ENCODE measurements around the gene GMCL2. TPM values are rescaled to one million over a fixed set of nuclear protein-coding genes. Genes with fewer than 3 reads are reported as not detected.
"Not testable (repeated sequence)": the region's sequence is repeated elsewhere in the genome, so short reads cannot be mapped to it uniquely, and the experiment has no call there.

The GMCL2 gene
- total and polyA plus RNA-seq, 5 donors from 2014 or later: 0.11 TPM; not detected in 4

GRCh38 chr5:178198151-178198550 is 11.0 kb upstream of the GMCL2 start:
- H3K36me3 Mint-ChIP-seq; H3K4me1 ChIP-seq (ENCODE audit: control insufficient read depth, insufficient read depth, low read length, poor library complexity, severe bottlenecking); ATAC-seq (ENCODE audit: low read depth in 2 of 2); H3K9me3 Mint-ChIP-seq; H3K27ac ChIP-seq (ENCODE audit: insufficient read depth, low read length, poor library complexity, severe bottlenecking); H3K36me3 ChIP-seq (ENCODE audit: control insufficient read depth, insufficient read depth, low read length); DNase-seq; H3K27ac Mint-ChIP-seq; H3K4me1 Mint-ChIP-seq; H3K27me3 ChIP-seq (ENCODE audit: control insufficient read depth, insufficient read depth, low read length); H3K9me3 ChIP-seq (ENCODE audit: control insufficient read depth in 2 of 2, low read length in 2 of 2); H3K4me3 ChIP-seq (ENCODE audit: low read depth, low read length): not testable (repeated sequence)
- Mint-ChIP-seq H3K4me3 (peak overlapping the region in 1 of 4 donors; percentile 74), H3K27me3 (peaks cover 15% of the 10 kb centered on the region)

DNA sequence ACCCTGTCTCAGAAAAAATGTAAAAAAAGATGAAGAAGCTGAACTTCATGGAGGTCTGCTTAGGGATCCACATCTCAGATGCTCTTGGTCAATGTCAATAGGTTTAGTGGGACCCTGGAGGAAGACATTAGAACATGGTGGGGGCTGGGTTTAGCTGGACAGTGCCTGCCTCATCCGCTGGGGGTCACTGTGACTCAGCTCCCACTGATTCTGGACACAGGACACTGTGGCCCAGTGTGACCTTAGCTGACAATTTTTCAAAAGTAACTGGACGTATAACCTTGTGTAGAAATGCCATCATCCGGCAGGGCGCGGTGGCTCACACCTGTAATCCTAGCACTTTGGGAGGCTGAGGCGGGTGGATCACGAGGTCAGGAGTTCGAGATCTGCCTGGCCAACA is 9.8 kb upstream of the GMCL2 start:
- H3K9me3 ChIP-seq (ENCODE audit: control insufficient read depth in 2 of 2, low read length in 2 of 2): no peaks in the 10 kb centered on the region
- no peak overlapping the region for H3K4me3 Mint-ChIP-seq
- H3K4me1 ChIP-seq (ENCODE audit: control insufficient read depth, insufficient read depth, low read length, poor library complexity, severe bottlenecking): no peaks in the 10 kb centered on the region
- DNase-seq (no peak), ATAC-seq (ENCODE audit: low read depth in 2 of 2) (no peak)
- no peak overlapping the region for H3K27ac Mint-ChIP-seq
- H3K4me1 Mint-ChIP-seq: peaks cover 0 to 6% (median 4%) of the 10 kb centered on the region in 4 donors
- H3K27ac ChIP-seq (ENCODE audit: insufficient read depth, low read length, poor library complexity, severe bottlenecking): no peak overlapping the region
- H3K9me3 Mint-ChIP-seq: peaks cover 0 to 3% (median 0%) of the 10 kb centered on the region in 7 donors
- H3K27me3 Mint-ChIP-seq: peaks cover 27% of the 10 kb centered on the region
- no peak overlapping the region for H3K4me3 ChIP-seq (ENCODE audit: low read depth, low read length)
- H3K27me3 ChIP-seq (ENCODE audit: control insufficient read depth, insufficient read depth, low read length): peaks cover 7% of the 10 kb centered on the region
- no peaks in the 10 kb centered on the region for H3K36me3 ChIP-seq (ENCODE audit: control insufficient read depth, insufficient read depth, low read length)
- no peaks in the 10 kb centered on the region for H3K36me3 Mint-ChIP-seq

DNA sequence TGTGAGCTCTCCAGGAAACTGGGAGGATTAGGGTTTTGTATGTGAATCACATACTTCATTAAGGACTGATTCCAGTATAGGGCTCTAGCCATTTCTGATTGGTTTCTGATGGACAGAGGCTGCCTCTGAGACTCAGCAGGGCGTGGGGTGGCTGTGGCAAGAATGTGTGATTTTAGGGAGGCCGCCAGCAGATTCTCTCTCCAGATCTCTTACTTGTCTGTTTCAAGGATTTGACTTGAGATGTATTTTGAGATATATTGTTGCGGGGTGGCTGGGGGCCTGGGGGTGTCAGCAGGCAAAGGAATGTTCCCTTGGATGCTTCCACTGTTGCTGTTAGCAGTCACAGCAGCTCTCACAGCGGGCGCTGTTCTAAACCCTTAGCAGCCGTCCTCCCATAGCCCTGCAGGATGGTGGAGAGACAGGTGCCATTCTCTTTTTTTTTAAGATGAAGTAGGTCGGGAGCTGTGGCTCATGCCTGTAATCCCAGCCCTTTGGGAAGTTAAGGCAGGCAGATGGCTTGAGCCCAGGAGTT is 9.2 kb upstream of the GMCL2 start:
- Histone ChIP-seq H3K9me3 (ENCODE audit: control insufficient read depth in 2 of 2, low read length in 2 of 2) (no peaks in the 10 kb centered on the region), H3K4me3 (ENCODE audit: low read depth, low read length) (no peak overlapping the region), H3K36me3 (ENCODE audit: control insufficient read depth, insufficient read depth, low read length) (no peaks in the 10 kb centered on the region), H3K4me1 (ENCODE audit: control insufficient read depth, insufficient read depth, low read length, poor library complexity, severe bottlenecking) (no peaks in the 10 kb centered on the region), H3K27me3 (ENCODE audit: control insufficient read depth, insufficient read depth, low read length) (peaks cover 7% of the 10 kb centered on the region), H3K27ac (ENCODE audit: insufficient read depth, low read length, poor library complexity, severe bottlenecking) (no peak overlapping the region)
- no peaks in the 10 kb centered on the region for H3K36me3 Mint-ChIP-seq
- ATAC-seq (ENCODE audit: low read depth in 2 of 2) (no peak), DNase-seq (no peak)
- H3K4me3 Mint-ChIP-seq: no peak overlapping the region
- peaks cover 0 to 6% (median 4%) of the 10 kb centered on the region in 4 donors for H3K4me1 Mint-ChIP-seq
- peaks cover 29% of the 10 kb centered on the region for H3K27me3 Mint-ChIP-seq
- peaks cover 0 to 3% (median 0%) of the 10 kb centered on the region in 7 donors for H3K9me3 Mint-ChIP-seq
- H3K27ac Mint-ChIP-seq: no peak overlapping the region

GRCh38 chr5:178194026-178194425 is 6.9 kb upstream of the GMCL2 start:
- Histone ChIP-seq H3K36me3 (ENCODE audit: control insufficient read depth, insufficient read depth, low read length) (no peaks in the 10 kb centered on the region), H3K27ac (ENCODE audit: insufficient read depth, low read length, poor library complexity, severe bottlenecking) (no peak overlapping the region), H3K27me3 (ENCODE audit: control insufficient read depth, insufficient read depth, low read length) (peaks cover 7% of the 10 kb centered on the region), H3K9me3 (ENCODE audit: control insufficient read depth in 2 of 2, low read length in 2 of 2) (no peaks in the 10 kb centered on the region), H3K4me3 (ENCODE audit: low read depth, low read length) (no peak overlapping the region), H3K4me1 (ENCODE audit: control insufficient read depth, insufficient read depth, low read length, poor library complexity, severe bottlenecking) (no peaks in the 10 kb centered on the region)
- H3K36me3 Mint-ChIP-seq: no peaks in the 10 kb centered on the region
- DNase-seq (no peak), ATAC-seq (ENCODE audit: low read depth in 2 of 2) (no peak)
- peaks cover 0 to 6% (median 4%) of the 10 kb centered on the region in 4 donors for H3K4me1 Mint-ChIP-seq
- no peak overlapping the region for H3K4me3 Mint-ChIP-seq
- no peak overlapping the region for H3K27ac Mint-ChIP-seq
- peaks cover 35% of the 10 kb centered on the region for H3K27me3 Mint-ChIP-seq
- peaks cover 0 to 3% (median 0%) of the 10 kb centered on the region in 7 donors for H3K9me3 Mint-ChIP-seq

GRCh38 chr5:178193251-178193809 is 6.2 kb upstream of the GMCL2 start:
- no peak for DNase-seq
- H3K9me3 ChIP-seq (ENCODE audit: control insufficient read depth in 2 of 2, low read length in 2 of 2): no peaks in the 10 kb centered on the region
- Mint-ChIP-seq H3K27ac (peak overlapping the region in 1 of 3 donors; percentile 1), H3K4me1 (peaks cover 0 to 6% (median 4%) of the 10 kb centered on the region in 4 donors), H3K27me3 (peaks cover 41% of the 10 kb centered on the region), H3K36me3 (no peaks in the 10 kb centered on the region), H3K9me3 (peaks cover 0 to 3% (median 0%) of the 10 kb centered on the region in 7 donors), H3K4me3 (no peak overlapping the region)
- no peak for ATAC-seq (ENCODE audit: low read depth in 2 of 2)
- H3K4me3 ChIP-seq (ENCODE audit: low read depth, low read length): no peak overlapping the region
- no peaks in the 10 kb centered on the region for H3K4me1 ChIP-seq (ENCODE audit: control insufficient read depth, insufficient read depth, low read length, poor library complexity, severe bottlenecking)
- peaks cover 7% of the 10 kb centered on the region for H3K27me3 ChIP-seq (ENCODE audit: control insufficient read depth, insufficient read depth, low read length)
- no peaks in the 10 kb centered on the region for H3K36me3 ChIP-seq (ENCODE audit: control insufficient read depth, insufficient read depth, low read length)
- no peak overlapping the region for H3K27ac ChIP-seq (ENCODE audit: insufficient read depth, low read length, poor library complexity, severe bottlenecking)

DNA sequence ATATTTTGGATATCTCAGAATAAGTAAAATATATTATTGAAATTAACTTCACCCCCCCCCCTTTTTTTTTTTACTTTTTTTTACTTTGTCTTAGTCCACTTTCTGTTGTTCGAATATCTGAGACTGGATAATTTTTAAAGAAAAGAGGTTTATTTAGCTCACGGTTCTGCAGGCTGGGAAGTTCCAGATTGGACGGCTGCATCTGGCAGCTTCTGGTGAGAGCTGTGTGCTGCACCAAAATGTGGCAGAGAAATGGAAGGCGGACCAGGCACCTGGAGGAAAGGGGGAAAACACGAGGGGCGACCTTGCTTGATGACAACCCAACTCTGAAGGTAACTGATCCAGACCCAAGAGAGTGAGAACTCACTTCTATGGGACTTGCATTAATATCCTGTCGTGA is 5.6 kb upstream of the GMCL2 start:
- ATAC-seq (ENCODE audit: low read depth in 2 of 2): no peak
- no peak overlapping the region for H3K4me3 Mint-ChIP-seq
- Histone ChIP-seq H3K9me3 (ENCODE audit: control insufficient read depth in 2 of 2, low read length in 2 of 2) (no peaks in the 10 kb centered on the region), H3K4me1 (ENCODE audit: control insufficient read depth, insufficient read depth, low read length, poor library complexity, severe bottlenecking) (no peaks in the 10 kb centered on the region), H3K36me3 (ENCODE audit: control insufficient read depth, insufficient read depth, low read length) (no peaks in the 10 kb centered on the region), H3K27me3 (ENCODE audit: control insufficient read depth, insufficient read depth, low read length) (peaks cover 7% of the 10 kb centered on the region), H3K4me3 (ENCODE audit: low read depth, low read length) (no peak overlapping the region), H3K27ac (ENCODE audit: insufficient read depth, low read length, poor library complexity, severe bottlenecking) (no peak overlapping the region)
- no peak for DNase-seq
- H3K9me3 Mint-ChIP-seq: peaks cover 0 to 3% (median 0%) of the 10 kb centered on the region in 7 donors
- H3K4me1 Mint-ChIP-seq: peaks cover 0 to 6% (median 4%) of the 10 kb centered on the region in 4 donors
- H3K27me3 Mint-ChIP-seq: peaks cover 44% of the 10 kb centered on the region
- H3K36me3 Mint-ChIP-seq: no peaks in the 10 kb centered on the region
- H3K27ac Mint-ChIP-seq: no peak overlapping the region

GRCh38 chr5:178192244-178192643 is 5.1 kb upstream of the GMCL2 start:
- H3K4me3 ChIP-seq (ENCODE audit: low read depth, low read length): no peak overlapping the region
- Mint-ChIP-seq H3K9me3 (peaks cover 0 to 3% (median 0%) of the 10 kb centered on the region in 7 donors), H3K27me3 (peaks cover 44% of the 10 kb centered on the region), H3K27ac (no peak overlapping the region), H3K4me1 (peaks cover 0 to 6% (median 4%) of the 10 kb centered on the region in 4 donors), H3K36me3 (no peaks in the 10 kb centered on the region), H3K4me3 (no peak overlapping the region)
- DNase-seq (no peak), ATAC-seq (ENCODE audit: low read depth in 2 of 2) (no peak)
- no peaks in the 10 kb centered on the region for H3K4me1 ChIP-seq (ENCODE audit: control insufficient read depth, insufficient read depth, low read length, poor library complexity, severe bottlenecking)
- peaks cover 7% of the 10 kb centered on the region for H3K27me3 ChIP-seq (ENCODE audit: control insufficient read depth, insufficient read depth, low read length)
- H3K36me3 ChIP-seq (ENCODE audit: control insufficient read depth, insufficient read depth, low read length): no peaks in the 10 kb centered on the region
- no peak overlapping the region for H3K27ac ChIP-seq (ENCODE audit: insufficient read depth, low read length, poor library complexity, severe bottlenecking)
- no peaks in the 10 kb centered on the region for H3K9me3 ChIP-seq (ENCODE audit: control insufficient read depth in 2 of 2, low read length in 2 of 2)

DNA sequence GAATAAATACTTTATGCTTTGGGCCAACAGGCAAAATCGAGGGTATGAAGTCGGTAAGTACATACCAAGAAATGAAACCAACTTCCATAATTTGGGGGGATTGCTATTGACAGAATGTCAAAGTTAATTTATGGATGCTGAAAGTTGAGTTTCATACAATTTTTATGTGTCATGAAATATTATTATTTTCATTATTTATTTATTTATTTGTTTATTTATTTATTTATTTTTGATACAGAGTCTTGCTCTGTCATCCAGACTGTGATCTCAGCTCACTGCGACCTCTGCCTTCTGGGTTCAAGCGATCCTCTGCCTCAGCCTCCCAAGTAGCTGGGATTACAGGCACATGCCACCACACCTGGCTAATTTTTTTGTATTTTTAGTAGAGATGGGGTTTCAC is 4.5 kb upstream of the GMCL2 start:
- Histone ChIP-seq H3K36me3 (ENCODE audit: control insufficient read depth, insufficient read depth, low read length) (no peaks in the 10 kb centered on the region), H3K9me3 (ENCODE audit: control insufficient read depth in 2 of 2, low read length in 2 of 2) (no peaks in the 10 kb centered on the region), H3K4me1 (ENCODE audit: control insufficient read depth, insufficient read depth, low read length, poor library complexity, severe bottlenecking) (no peaks in the 10 kb centered on the region), H3K27me3 (ENCODE audit: control insufficient read depth, insufficient read depth, low read length) (peaks cover 7% of the 10 kb centered on the region), H3K4me3 (ENCODE audit: low read depth, low read length) (no peak overlapping the region), H3K27ac (ENCODE audit: insufficient read depth, low read length, poor library complexity, severe bottlenecking) (no peak overlapping the region)
- peaks cover 44% of the 10 kb centered on the region for H3K27me3 Mint-ChIP-seq
- peaks cover 0 to 3% (median 0%) of the 10 kb centered on the region in 7 donors for H3K9me3 Mint-ChIP-seq
- peaks cover 0 to 6% (median 4%) of the 10 kb centered on the region in 4 donors for H3K4me1 Mint-ChIP-seq
- ATAC-seq (ENCODE audit: low read depth in 2 of 2): no peak
- no peaks in the 10 kb centered on the region for H3K36me3 Mint-ChIP-seq
- no peak overlapping the region for H3K27ac Mint-ChIP-seq
- DNase-seq: no peak
- no peak overlapping the region for H3K4me3 Mint-ChIP-seq
